ENCODE data around the gene OR52E2.

- TF ChIP-seq CTCF (IDR thresholded peaks at IDR 0.05), result no peak
- no peak for TF ChIP-seq POLR2A (IDR thresholded peaks at IDR 0.05)
These were observed 47.9 kb upstream of the OR52E2 start for GRCh38 chr11:5107285-5107684.

Measured in lower leg skin (tissue), 3 donors.